Endothelial cell of umbilical vein (primary cell): ENCODE results near the gene MEN1.

Source experiments
- CTCF ChIP-seq, 2 donors: IDR thresholded peaks; 1 replicate in 1 of 2; 2 replicates in 1 of 2; pipeline ENCODE4 v1.5.1; 2011; ENCODE audit warnings: low read length in 2 of 2, mild to moderate bottlenecking in 2 of 2, moderate library complexity in 2 of 2, control low read depth in 1 of 2, inconsistent platforms in 1 of 2, low read depth in 1 of 2; ENCODE audit not compliant: insufficient read depth in 1 of 2; ENCODE audit errors: extremely low read depth in 1 of 2
- EZH2 ChIP-seq: IDR thresholded peaks from 2 replicates; pipeline ENCODE4 v1.6.1; 2012; ENCODE audit warnings: borderline replicate concordance, low read depth, mild to moderate bottlenecking, moderate library complexity, low read length, inconsistent platforms; ENCODE audit not compliant: severe bottlenecking
- GATA2 ChIP-seq: IDR thresholded peaks from 2 replicates; pipeline ENCODE4 v1.7.0; 2011; ENCODE audit warnings: low read depth, mild to moderate bottlenecking, moderate library complexity, mixed read lengths, low read length; ENCODE audit not compliant: insufficient read length, insufficient read depth
- JUN ChIP-seq: IDR thresholded peaks from 2 replicates; pipeline ENCODE4 v1.6.1; 2011; ENCODE audit warnings: borderline replicate concordance, low read depth; ENCODE audit not compliant: insufficient read length, insufficient read depth
- MAX ChIP-seq: IDR thresholded peaks from 2 replicates; pipeline ENCODE4 v1.6.1; 2011; ENCODE audit not compliant: insufficient read depth, insufficient read length
- MYC ChIP-seq: IDR thresholded peaks from one replicate; pipeline ENCODE4 v1.6.1; 2011; ENCODE audit warnings: mild to moderate bottlenecking, low read depth, low read length
- POLR2A ChIP-seq: IDR thresholded peaks from 2 replicates; pipeline ENCODE4 v1.6.1; 2012; ENCODE audit warnings: low read depth, mild to moderate bottlenecking, control low read depth, low read length
- POLR2AphosphoS5 ChIP-seq: IDR thresholded peaks from 2 replicates; pipeline ENCODE4 v1.6.1; 2012; ENCODE audit warnings: low read depth, mild to moderate bottlenecking, control low read depth, low read length, moderate library complexity; ENCODE audit not compliant: insufficient read depth

- no peak for TF ChIP-seq POLR2A
- TF ChIP-seq EZH2 = no peak
- no peak for TF ChIP-seq MYC
- no peak for TF ChIP-seq POLR2AphosphoS5
- no peak for TF ChIP-seq CTCF (IDR thresholded peaks at IDR 0.05; ENCODE audit: extremely low read depth in 1 of 2, insufficient read depth in 1 of 2, low read depth in 1 of 2, low read length in 2 of 2)
- TF ChIP-seq JUN = no peak
- no peak for TF ChIP-seq GATA2
- no peak for TF ChIP-seq MAX
Observed at GRCh38 chr11:64809781-64810241, 540 bp downstream of the MEN1 start.
